ENCODE measurements around the gene PNPLA1.

The PNPLA1 gene

DNA sequence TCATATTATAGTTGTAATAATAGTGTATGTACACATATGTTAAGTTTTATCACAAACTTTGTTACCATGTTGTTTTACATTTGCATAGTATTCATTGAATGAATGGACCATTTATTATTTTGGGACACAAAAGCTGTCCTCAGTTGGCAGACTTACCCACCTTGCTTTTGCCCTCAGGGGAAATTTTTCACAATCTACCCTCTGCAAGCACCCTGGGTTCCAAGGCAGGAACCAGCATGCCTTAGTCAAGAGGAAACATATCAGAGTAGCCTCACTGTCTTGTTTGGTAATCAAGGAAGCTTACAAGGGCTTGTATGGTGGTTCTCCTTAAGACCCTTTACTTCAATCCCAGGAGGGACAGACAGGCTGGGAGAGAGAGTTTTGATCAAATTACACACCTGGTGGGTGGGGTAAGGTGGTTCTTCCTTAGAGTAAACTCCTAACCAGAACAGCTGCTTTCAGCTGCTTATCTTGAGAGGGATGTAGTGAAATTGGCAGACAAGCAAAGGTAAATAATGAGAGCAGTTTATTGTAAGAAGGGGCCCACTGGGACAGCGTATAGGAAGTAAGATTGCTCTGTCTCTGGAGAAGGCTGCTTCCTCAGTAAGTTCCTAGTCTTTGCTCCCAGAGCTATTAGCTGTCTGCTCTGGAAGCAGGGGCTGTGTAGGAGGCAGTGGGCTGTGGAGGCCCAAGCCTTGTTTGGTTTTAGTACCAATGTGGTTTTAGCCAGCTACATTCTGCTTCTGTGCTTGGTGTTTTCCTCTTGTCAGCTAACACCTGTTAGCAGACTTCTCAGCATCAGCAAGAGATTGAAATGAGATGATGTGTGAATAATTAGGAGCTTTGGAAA is 42.3 kb upstream of the PNPLA1 start:
- peak overlapping the region; percentile 79 for H3K27ac ChIP-seq

DNA sequence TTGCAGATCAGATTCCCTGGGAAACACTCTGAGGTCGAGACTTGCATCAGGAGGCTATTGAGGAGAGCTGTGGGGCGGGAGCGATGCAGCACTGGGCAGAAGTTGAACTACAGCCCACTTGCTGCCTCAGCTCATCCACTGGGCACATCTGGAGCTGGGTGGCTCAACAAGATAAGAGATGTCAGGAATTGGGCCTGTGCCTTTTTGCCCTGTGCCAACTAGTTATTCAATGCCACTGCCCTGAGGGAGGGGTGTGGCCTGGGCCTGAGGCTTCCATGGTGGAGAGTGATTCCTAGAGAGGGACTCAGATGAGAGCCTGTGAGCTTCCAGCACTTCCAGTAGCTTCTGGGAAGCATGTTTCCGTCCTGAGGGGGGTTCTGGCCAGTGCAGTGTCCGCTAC is 40.6 kb upstream of the PNPLA1 start:
- TF ChIP-seq, protein P1, sequence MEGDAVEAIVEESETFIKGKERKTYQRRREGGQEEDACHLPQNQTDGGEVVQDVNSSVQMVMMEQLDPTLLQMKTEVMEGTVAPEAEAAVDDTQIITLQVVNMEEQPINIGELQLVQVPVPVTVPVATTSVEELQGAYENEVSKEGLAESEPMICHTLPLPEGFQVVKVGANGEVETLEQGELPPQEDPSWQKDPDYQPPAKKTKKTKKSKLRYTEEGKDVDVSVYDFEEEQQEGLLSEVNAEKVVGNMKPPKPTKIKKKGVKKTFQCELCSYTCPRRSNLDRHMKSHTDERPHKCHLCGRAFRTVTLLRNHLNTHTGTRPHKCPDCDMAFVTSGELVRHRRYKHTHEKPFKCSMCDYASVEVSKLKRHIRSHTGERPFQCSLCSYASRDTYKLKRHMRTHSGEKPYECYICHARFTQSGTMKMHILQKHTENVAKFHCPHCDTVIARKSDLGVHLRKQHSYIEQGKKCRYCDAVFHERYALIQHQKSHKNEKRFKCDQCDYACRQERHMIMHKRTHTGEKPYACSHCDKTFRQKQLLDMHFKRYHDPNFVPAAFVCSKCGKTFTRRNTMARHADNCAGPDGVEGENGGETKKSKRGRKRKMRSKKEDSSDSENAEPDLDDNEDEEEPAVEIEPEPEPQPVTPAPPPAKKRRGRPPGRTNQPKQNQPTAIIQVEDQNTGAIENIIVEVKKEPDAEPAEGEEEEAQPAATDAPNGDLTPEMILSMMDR (conservative IDR thresholded peaks at IDR 0.05), result no peak
- H3K27ac ChIP-seq, result peak overlapping the region; percentile 79

More for the DNA sequence above, 42.3 kb upstream of the PNPLA1 start:
- TF ChIP-seq, protein P1 (conservative IDR thresholded peaks at IDR 0.05), result no peak

DNA sequence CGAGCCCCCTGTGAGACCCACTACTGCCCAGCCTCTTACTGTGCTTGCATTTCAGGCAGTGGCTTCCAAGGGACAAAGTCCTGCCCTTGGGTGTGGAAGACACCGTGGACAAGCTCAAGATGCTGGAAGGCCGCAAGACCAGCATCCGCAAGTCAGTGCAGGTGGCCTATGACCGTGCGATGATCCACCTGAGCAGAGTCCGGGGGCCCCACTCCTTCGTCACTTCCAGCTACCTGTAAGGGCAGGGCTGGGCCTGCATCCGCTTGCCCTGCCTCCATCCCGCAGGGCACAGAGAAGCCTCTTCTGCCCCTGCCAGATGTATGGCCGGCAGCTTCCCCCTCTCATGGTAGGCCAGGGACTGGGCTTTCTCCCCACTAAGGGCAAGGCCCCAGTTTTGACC is 39.5 kb upstream of the PNPLA1 start:
- TF ChIP-seq, protein P1 (conservative IDR thresholded peaks at IDR 0.05), result no peak
- no peak overlapping the region for H3K27ac ChIP-seq

DNA sequence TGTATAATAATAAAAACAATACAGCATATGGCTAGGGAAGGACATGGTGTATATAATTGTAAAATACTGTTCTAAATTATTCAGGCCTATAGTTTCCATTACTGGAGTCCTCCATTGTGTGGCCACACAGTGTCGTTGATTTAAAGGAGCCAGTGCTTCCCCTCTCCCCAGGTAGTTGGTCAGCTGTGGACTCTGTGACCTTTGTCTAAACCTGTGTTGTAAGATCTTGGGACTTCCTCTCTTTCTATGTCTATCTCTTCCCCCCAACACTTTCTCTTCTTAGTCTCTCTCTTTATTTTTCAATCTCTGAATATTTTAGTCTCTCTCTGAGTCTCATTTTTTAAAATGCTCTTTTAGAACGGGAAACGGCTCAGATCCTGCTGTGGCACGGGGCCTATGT is 37.7 kb upstream of the PNPLA1 start:
- no peak overlapping the region for H3K27ac ChIP-seq
- TF ChIP-seq, protein P1 (conservative IDR thresholded peaks at IDR 0.05), result no peak

DNA sequence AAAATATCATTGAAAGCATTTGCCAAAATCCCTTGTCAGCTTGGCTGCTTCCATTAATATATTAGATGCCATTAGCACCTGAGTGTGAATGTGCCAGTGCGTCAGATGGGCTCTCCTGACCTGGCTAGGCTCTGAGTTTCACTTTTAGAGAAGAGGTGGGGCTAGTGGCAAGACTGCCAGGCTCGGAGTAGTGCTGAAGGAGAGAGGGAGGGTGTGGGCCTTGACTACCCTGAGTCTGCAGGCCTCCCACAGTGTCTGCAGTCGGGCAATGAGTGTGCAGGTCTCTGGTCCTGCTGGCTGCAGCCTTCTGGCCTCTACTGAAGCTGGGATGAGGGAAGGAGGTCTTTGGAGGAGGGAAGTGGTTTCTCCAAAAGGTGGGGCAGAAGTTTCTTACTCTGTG is 34.6 kb upstream of the PNPLA1 start:
- H3K27ac ChIP-seq, result no peak overlapping the region
- TF ChIP-seq, protein P1 (conservative IDR thresholded peaks at IDR 0.05), result no peak

DNA sequence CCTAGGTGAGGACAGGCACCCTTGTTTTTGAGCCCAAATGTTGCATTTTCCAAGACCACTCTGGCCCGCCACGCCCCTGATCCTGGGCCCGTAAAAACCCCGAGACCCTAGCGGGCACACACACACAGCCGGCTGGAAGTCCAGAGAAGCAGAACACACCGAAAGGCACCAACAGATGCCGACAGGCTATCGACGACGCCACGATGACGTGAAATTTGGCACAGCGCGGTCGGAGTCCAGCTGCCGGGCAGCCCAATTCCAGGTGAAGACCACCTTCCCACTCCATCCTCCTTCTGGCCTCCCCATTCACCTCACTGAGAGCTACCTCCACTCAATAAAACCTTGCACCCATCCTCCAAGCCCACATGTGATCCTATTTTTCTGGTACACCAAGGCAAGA is 34.0 kb upstream of the PNPLA1 start:
- TF ChIP-seq, protein P1 (conservative IDR thresholded peaks at IDR 0.05), result no peak
- H3K27ac ChIP-seq, result no peak overlapping the region

DNA sequence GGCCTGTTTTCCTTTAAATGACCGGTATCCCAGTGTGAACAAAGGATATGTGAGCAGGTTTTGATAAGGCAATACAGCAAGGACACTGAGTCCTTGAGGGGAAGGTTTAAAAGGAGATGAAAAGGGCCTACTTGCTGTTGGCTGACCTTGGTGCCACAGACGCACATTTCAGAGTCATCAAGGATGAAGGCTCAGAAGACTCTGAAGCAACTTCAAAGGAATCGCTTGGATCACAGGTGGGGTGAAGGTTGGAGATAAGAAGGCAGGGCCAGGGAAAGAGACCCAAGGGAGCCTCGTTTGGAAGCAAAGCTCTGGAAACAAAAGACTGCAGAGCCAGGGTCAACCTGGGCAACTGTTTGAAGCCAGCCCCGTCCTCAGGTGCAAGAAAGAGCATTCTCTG is 30.1 kb upstream of the PNPLA1 start:
- TF ChIP-seq, protein P1 (conservative IDR thresholded peaks at IDR 0.05), result no peak
- H3K27ac ChIP-seq, result no peak overlapping the region
